Endodermal cell (in vitro differentiated cells): Measurements from ENCODE around the gene DPP6. TPM values are rescaled to one million over a fixed set of nuclear protein-coding genes. Genes with fewer than 3 reads are reported as not detected.

ENCODE experiments used
- DNase-seq: peaks from one replicate; pipeline ENCODE4 v3.0.0-alpha.2; 2017
- H3K27ac ChIP-seq: 2 replicates; pipeline ENCODE4 v1.5.1; 2013; ENCODE audit warnings: mild to moderate bottlenecking, low read depth, low read length, moderate library complexity
- H3K27me3 ChIP-seq: 2 replicates; pipeline ENCODE4 v1.6.1; 2013; ENCODE audit warnings: mild to moderate bottlenecking, low read length, moderate library complexity; ENCODE audit not compliant: insufficient read depth, control insufficient read depth, poor library complexity, severe bottlenecking
- H3K36me3 ChIP-seq: 2 replicates; pipeline ENCODE4 v1.7.0; 2013; ENCODE audit warnings: mild to moderate bottlenecking, low read length, moderate library complexity; ENCODE audit not compliant: control insufficient read depth, insufficient read depth
- H3K4me1 ChIP-seq: one replicate; pipeline ENCODE4 v1.7.0; 2013; ENCODE audit warnings: low read length; ENCODE audit not compliant: control insufficient read depth, insufficient read depth
- H3K4me3 ChIP-seq: 2 replicates; pipeline ENCODE4 v1.5.1; 2013; ENCODE audit warnings: mild to moderate bottlenecking, low read length, moderate library complexity
- H3K9ac ChIP-seq: 2 replicates; pipeline ENCODE4 v1.6.1; 2013; ENCODE audit warnings: mild to moderate bottlenecking, low read length, moderate library complexity; ENCODE audit not compliant: poor library complexity, severe bottlenecking; ENCODE audit errors: extremely low read depth
- H3K9me3 ChIP-seq: 2 replicates; pipeline ENCODE4 v1.6.1; 2013; ENCODE audit warnings: mild to moderate bottlenecking, low read length, moderate library complexity; ENCODE audit not compliant: control insufficient read depth
- H3K27ac Mint-ChIP-seq: 2 replicates; pipeline ENCODE4 v1.8.0; 2020; ENCODE audit warnings: mixed read lengths
- H3K27me3 Mint-ChIP-seq: 2 replicates; pipeline ENCODE4 v1.8.0; 2021; ENCODE audit warnings: mild to moderate bottlenecking, mixed read lengths; ENCODE audit not compliant: insufficient read depth
- H3K36me3 Mint-ChIP-seq: 2 replicates; pipeline ENCODE4 v1.8.0; 2020; ENCODE audit warnings: low read depth, mixed read lengths
- H3K4me1 Mint-ChIP-seq: 2 replicates; pipeline ENCODE4 v1.8.0; 2020; ENCODE audit warnings: mixed read lengths
- H3K4me3 Mint-ChIP-seq: 2 replicates; pipeline ENCODE4 v1.8.0; 2020; ENCODE audit warnings: mild to moderate bottlenecking, moderate library complexity, mixed read lengths
- H3K9me3 Mint-ChIP-seq: 2 replicates; pipeline ENCODE4 v1.8.0; 2020; ENCODE audit warnings: mild to moderate bottlenecking, mixed read lengths
- CTCF ChIP-seq: fragments of 200-600 bp; sonication (generic); conservative IDR thresholded peaks from 2 replicates; pipeline ENCODE4 v1.5.0; 2021; ENCODE audit warnings: antibody characterized with exemption, mild to moderate bottlenecking
- WGBS, 2 experiments: methylation state at CpG; one replicate each; pipeline versions ENCODE4 v1.1.5 to v1.1.7; 2013; ENCODE audit warnings: missing lambda C conversion rate in 2 of 2, mixed read lengths in 1 of 2; ENCODE audit not compliant: insufficient coverage in 1 of 2, insufficient read length in 1 of 2; 5-methylcytosine and 5-hydroxymethylcytosine counted together
- total RNA-seq, 2 donors: library from RNA; stranded (reverse); fragmentation: NEBNext Ultra II Directional in 1 of 2; extraction: Animal tissue kit (Norgen Biotek cat#: 25700) in 1 of 2; gene quantifications; 2 replicates in 1 of 2; 3 replicates in 1 of 2; pipeline ENCODE4 v1.2.1, GENCODE V29; 2021

Gene DPP6
- total RNA-seq, 2 donors from 2014 or later = 1.7 to 3.0 TPM

GRCh38 chr7:154433632-154434598, 381.7 kb downstream of the DPP6 start:
- TF ChIP-seq CTCF = no peak
- no peak overlapping the region for H3K9ac ChIP-seq
- H3K27ac ChIP-seq = no peak overlapping the region
- no peaks in the 10 kb centered on the region for H3K36me3 Mint-ChIP-seq
- no peaks in the 10 kb centered on the region for H3K9me3 ChIP-seq
- H3K4me1 ChIP-seq = no peaks in the 10 kb centered on the region
- 90 to 94% methylated on average over 10 to 11 of the region's 11 CpGs for WGBS, 2 experiments
- no peaks in the 10 kb centered on the region for H3K27me3 ChIP-seq
- no peaks in the 10 kb centered on the region for H3K9me3 Mint-ChIP-seq
- H3K27me3 Mint-ChIP-seq = no peaks in the 10 kb centered on the region
- H3K4me1 Mint-ChIP-seq = no peaks in the 10 kb centered on the region
- no peak overlapping the region for H3K4me3 Mint-ChIP-seq
- no peak for DNase-seq
- no peak overlapping the region for H3K27ac Mint-ChIP-seq
- no peak overlapping the region for H3K4me3 ChIP-seq
- no peaks in the 10 kb centered on the region for H3K36me3 ChIP-seq

GRCh38 chr7:154436560-154436959, 384.4 kb downstream of the DPP6 start:
- H3K4me3 Mint-ChIP-seq = no peak overlapping the region
- 80 to 90% methylated on average over 3 to 4 of the region's 4 CpGs for WGBS, 2 experiments
- Histone ChIP-seq H3K9me3 (no peaks in the 10 kb centered on the region), H3K9ac (no peak overlapping the region), H3K4me3 (no peak overlapping the region), H3K27me3 (no peaks in the 10 kb centered on the region), H3K4me1 (no peaks in the 10 kb centered on the region), H3K27ac (no peak overlapping the region), H3K36me3 (no peaks in the 10 kb centered on the region)
- H3K9me3 Mint-ChIP-seq = no peaks in the 10 kb centered on the region
- no peaks in the 10 kb centered on the region for H3K27me3 Mint-ChIP-seq
- H3K27ac Mint-ChIP-seq = no peak overlapping the region
- no peaks in the 10 kb centered on the region for H3K36me3 Mint-ChIP-seq
- no peak for DNase-seq
- no peak for TF ChIP-seq CTCF
- H3K4me1 Mint-ChIP-seq = no peaks in the 10 kb centered on the region

DNA sequence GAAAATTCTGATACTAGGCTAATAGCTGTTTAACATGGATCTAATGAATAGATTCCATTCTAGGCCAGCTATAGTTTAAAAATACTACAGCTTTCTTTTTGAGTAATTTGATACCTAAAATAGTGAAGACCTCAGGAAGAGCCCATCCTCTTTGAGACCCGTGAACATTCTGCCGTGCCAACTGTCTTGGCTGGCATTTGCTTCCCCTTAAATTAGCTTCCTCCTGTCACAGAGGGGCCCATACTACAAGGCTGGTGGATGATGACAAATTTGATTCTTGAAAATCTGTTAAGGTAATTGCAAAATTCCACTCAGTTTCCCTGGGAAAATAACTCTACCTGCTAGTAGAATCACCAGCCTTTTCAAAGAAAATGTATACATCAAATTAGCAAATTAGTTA, 385.0 kb downstream of the DPP6 start:
- Mint-ChIP-seq H3K4me1 (no peaks in the 10 kb centered on the region), H3K27me3 (no peaks in the 10 kb centered on the region), H3K27ac (no peak overlapping the region), H3K9me3 (no peaks in the 10 kb centered on the region), H3K36me3 (no peaks in the 10 kb centered on the region), H3K4me3 (no peak overlapping the region)
- WGBS, 2 experiments = 96% methylated on average over 2 of the region's 2 CpGs; no CpG with 5 or more reads in 1 of the 2 experiments
- no peak overlapping the region for H3K4me3 ChIP-seq
- H3K36me3 ChIP-seq = no peaks in the 10 kb centered on the region
- no peaks in the 10 kb centered on the region for H3K4me1 ChIP-seq
- H3K27me3 ChIP-seq = no peaks in the 10 kb centered on the region
- no peaks in the 10 kb centered on the region for H3K9me3 ChIP-seq
- DNase-seq = no peak
- TF ChIP-seq CTCF = no peak
- H3K27ac ChIP-seq = no peak overlapping the region
- no peak overlapping the region for H3K9ac ChIP-seq
